Keratinocyte (primary cell): ENCODE results near the gene KAT5. TPM values are rescaled to one million over a fixed set of nuclear protein-coding genes. Genes with fewer than 3 reads are reported as not detected.

Experiments used
- DNase-seq: peaks from one replicate; pipeline ENCODE4 v3.0.0-alpha.2; 2011; ENCODE audit warnings: low read depth, missing footprints, low spot score
- FAIRE-seq: peaks from 2 replicates; lab custom pipeline; 2011; peaks lifted over from hg19 to GRCh38; lab: Jason Lieb, UNC
- H2AFZ ChIP-seq: 2 replicates; pipeline ENCODE4 v1.6.0; 2012; ENCODE audit warnings: low read length, control low read depth, inconsistent platforms; ENCODE audit not compliant: control insufficient read depth
- H3K27ac ChIP-seq: 2 replicates; pipeline ENCODE4 v1.5.1; 2011; ENCODE audit warnings: low read length; ENCODE audit not compliant: control insufficient read depth, insufficient read depth
- H3K27me3 ChIP-seq: 3 replicates; pipeline ENCODE4 v1.6.0; 2011; ENCODE audit warnings: low read length; ENCODE audit not compliant: control insufficient read depth, insufficient read depth; ENCODE audit errors: extremely low read depth
- H3K36me3 ChIP-seq, 2 experiments: 2 replicates in 1 of 2; 3 replicates in 1 of 2; pipeline ENCODE4 v1.5.1; 2011; ENCODE audit warnings: low read length in 2 of 2, mild to moderate bottlenecking in 1 of 2; ENCODE audit not compliant: control insufficient read depth in 2 of 2, insufficient read depth in 2 of 2; ENCODE audit errors: extremely low read depth in 1 of 2
- H3K4me1 ChIP-seq: 3 replicates; pipeline ENCODE4 v1.5.1; 2011; ENCODE audit warnings: low read length; ENCODE audit not compliant: control insufficient read depth, insufficient read depth; ENCODE audit errors: extremely low read depth
- H3K4me2 ChIP-seq: 3 replicates; pipeline ENCODE4 v1.6.0; 2011; ENCODE audit warnings: low read depth, low read length; ENCODE audit not compliant: control insufficient read depth, insufficient read depth; ENCODE audit errors: extremely low read depth
- H3K4me3 ChIP-seq, 3 experiments: fragments of 200-600 bp in 1 of 3; sonication (generic) in 1 of 3; 2 replicates in 2 of 3; 3 replicates in 1 of 3; pipeline ENCODE4 v1.5.1; 2011 to 2016; ENCODE audit warnings: low read length in 3 of 3, mild to moderate bottlenecking in 3 of 3, control low read depth in 2 of 3, inconsistent platforms in 1 of 3, low read depth in 1 of 3, mixed read lengths in 1 of 3, mixed run types in 1 of 3, moderate library complexity in 1 of 3; ENCODE audit not compliant: control insufficient read depth in 2 of 3, insufficient read depth in 2 of 3; ENCODE audit errors: extremely low read depth in 1 of 3
- H3K79me2 ChIP-seq: 2 replicates; pipeline ENCODE4 v1.6.0; 2012; ENCODE audit warnings: low read length; ENCODE audit not compliant: control insufficient read depth, insufficient read depth
- H3K9ac ChIP-seq: 3 replicates; pipeline ENCODE4 v1.6.0; 2011; ENCODE audit warnings: low read length; ENCODE audit not compliant: control insufficient read depth, insufficient read depth; ENCODE audit errors: extremely low read depth
- H3K9me1 ChIP-seq: 3 replicates; pipeline ENCODE4 v1.6.0; 2011; ENCODE audit warnings: low read length; ENCODE audit not compliant: control insufficient read depth, insufficient read depth; ENCODE audit errors: extremely low read depth
- H3K9me3 ChIP-seq: 2 replicates; pipeline ENCODE4 v1.5.1; 2012; ENCODE audit warnings: low read depth, low read length; ENCODE audit not compliant: control insufficient read depth
- H4K20me1 ChIP-seq: 3 replicates; pipeline ENCODE4 v1.6.0; 2011; ENCODE audit warnings: low read length; ENCODE audit not compliant: control insufficient read depth, insufficient read depth; ENCODE audit errors: extremely low read depth
- EZH2 ChIP-seq: IDR thresholded peaks from one replicate; pipeline ENCODE4 v1.6.1; 2012; ENCODE audit warnings: inconsistent platforms, mild to moderate bottlenecking, low read length, moderate library complexity
- dilution Hi-C: fragments of 300-500 bp; cut with MboI; formaldehyde crosslinking; loops from one replicate; pipeline ENCODE4 v1.7.0; 2020; ENCODE audit warnings: low sequenced_read_pairs; ENCODE audit not compliant: extremely low pct_ligation_motif_present
- polyA plus RNA-seq, 5 experiments: library from polyadenylated mRNA; depleted of rRNA in 3 of 5; stranded (reverse) in 3 of 5; stranded (forward) in 1 of 5; unstranded in 1 of 5; fragments of >200 nt; gene quantifications; 1 replicate in 1 of 5; 2 replicates in 3 of 5; 3 replicates in 1 of 5; pipeline versions ENCODE4 v1.2.1 to v1.2.3, GENCODE V29; 2011 to 2012; ENCODE audit warnings: missing spikeins in 2 of 5, low read depth in 1 of 5, low replicate concordance in 1 of 5
- TF ChIP-seq, protein P1 (sequence below), 3 experiments: IDR thresholded peaks in 1 of 3; conservative IDR thresholded peaks in 1 of 3; optimal IDR thresholded peaks in 1 of 3; 2 replicates in 2 of 3; 3 replicates in 1 of 3; pipeline versions ENCODE3 to v1.5.1; 2011; ENCODE audit warnings: low read length in 3 of 3, mild to moderate bottlenecking in 3 of 3, moderate library complexity in 2 of 3, control low read depth in 1 of 3, inconsistent platforms in 1 of 3; ENCODE audit not compliant: insufficient read depth in 2 of 3; ENCODE audit errors: extremely low read depth in 1 of 3

The KAT5 gene
- polyA plus RNA-seq, 1 donor (not counting 4 experiments of a cell fraction or from before 2014, with no cell fraction given), result 26.8 TPM

- Histone ChIP-seq H3K9me3 (no peaks in the 10 kb centered on the region), H4K20me1 (no peaks in the 10 kb centered on the region), H3K27me3 (no peaks in the 10 kb centered on the region), H3K79me2 (no peaks in the 10 kb centered on the region), H3K9me1 (no peaks in the 10 kb centered on the region), H2AFZ (no peak overlapping the region), H3K4me2 (no peak overlapping the region), H3K4me3 (no peak overlapping the region), H3K27ac (no peak overlapping the region), H3K9ac (no peak overlapping the region), H3K4me1 (no peaks in the 10 kb centered on the region), H3K36me3 (no peaks in the 10 kb centered on the region)
- DNase-seq, result no peak
- no peak for TF ChIP-seq EZH2
- TF ChIP-seq, protein P1, sequence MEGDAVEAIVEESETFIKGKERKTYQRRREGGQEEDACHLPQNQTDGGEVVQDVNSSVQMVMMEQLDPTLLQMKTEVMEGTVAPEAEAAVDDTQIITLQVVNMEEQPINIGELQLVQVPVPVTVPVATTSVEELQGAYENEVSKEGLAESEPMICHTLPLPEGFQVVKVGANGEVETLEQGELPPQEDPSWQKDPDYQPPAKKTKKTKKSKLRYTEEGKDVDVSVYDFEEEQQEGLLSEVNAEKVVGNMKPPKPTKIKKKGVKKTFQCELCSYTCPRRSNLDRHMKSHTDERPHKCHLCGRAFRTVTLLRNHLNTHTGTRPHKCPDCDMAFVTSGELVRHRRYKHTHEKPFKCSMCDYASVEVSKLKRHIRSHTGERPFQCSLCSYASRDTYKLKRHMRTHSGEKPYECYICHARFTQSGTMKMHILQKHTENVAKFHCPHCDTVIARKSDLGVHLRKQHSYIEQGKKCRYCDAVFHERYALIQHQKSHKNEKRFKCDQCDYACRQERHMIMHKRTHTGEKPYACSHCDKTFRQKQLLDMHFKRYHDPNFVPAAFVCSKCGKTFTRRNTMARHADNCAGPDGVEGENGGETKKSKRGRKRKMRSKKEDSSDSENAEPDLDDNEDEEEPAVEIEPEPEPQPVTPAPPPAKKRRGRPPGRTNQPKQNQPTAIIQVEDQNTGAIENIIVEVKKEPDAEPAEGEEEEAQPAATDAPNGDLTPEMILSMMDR (optimal IDR thresholded peaks at IDR 0.05 in 1 of 3, IDR thresholded peaks at IDR 0.05 in 1 of 3, conservative IDR thresholded peaks at IDR 0.05 in 1 of 3; ENCODE audit: extremely low read depth in 1 of 3, insufficient read depth in 2 of 3, low read length in 3 of 3), result no peak
- FAIRE-seq, result no peak
- dilution Hi-C loops, result no loop called here
Measured at GRCh38 chr11:65764434-65764833, 52.4 kb downstream of the KAT5 start.

DNA sequence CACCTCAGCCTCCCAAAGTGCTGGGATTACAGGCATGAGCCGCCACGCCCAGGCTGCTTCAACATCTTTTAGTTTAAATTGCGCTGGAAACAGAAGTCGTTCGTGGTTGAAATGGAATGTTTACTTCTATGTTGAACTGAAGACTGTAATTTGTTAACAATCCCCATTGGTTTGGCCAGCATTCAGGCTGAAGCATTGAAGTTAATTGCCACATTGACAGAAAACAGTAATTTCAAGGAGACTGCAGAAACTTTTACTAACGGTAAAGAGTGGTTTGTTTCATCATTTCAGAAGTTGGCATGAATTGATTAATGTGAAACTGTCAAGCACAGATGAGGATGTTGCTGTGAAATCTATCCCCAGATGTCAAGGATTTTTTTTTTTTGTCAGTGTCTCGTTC lies 54.5 kb downstream of the KAT5 start:
- no peak for TF ChIP-seq EZH2
- TF ChIP-seq, protein P1 (optimal IDR thresholded peaks at IDR 0.05 in 1 of 3, IDR thresholded peaks at IDR 0.05 in 1 of 3, conservative IDR thresholded peaks at IDR 0.05 in 1 of 3; ENCODE audit: extremely low read depth in 1 of 3, insufficient read depth in 2 of 3, low read length in 3 of 3), result no peak
- Histone ChIP-seq H3K9ac (no peak overlapping the region), H3K27me3 (no peaks in the 10 kb centered on the region), H3K9me3 (no peaks in the 10 kb centered on the region), H2AFZ (no peak overlapping the region), H3K9me1 (no peaks in the 10 kb centered on the region), H3K36me3 (no peaks in the 10 kb centered on the region), H3K4me2 (no peak overlapping the region), H3K27ac (no peak overlapping the region), H3K4me3 (no peak overlapping the region), H3K79me2 (no peaks in the 10 kb centered on the region), H4K20me1 (no peaks in the 10 kb centered on the region), H3K4me1 (no peaks in the 10 kb centered on the region)
- FAIRE-seq, result no peak
- dilution Hi-C loops, result no loop called here
- no peak for DNase-seq
